ENCODE measurements around the gene TAAR8.
"Not testable (repeated sequence)": the region's sequence is repeated elsewhere in the genome, so short reads cannot be mapped to it uniquely, and the experiment has no call there.

Gene TAAR8, protein sequence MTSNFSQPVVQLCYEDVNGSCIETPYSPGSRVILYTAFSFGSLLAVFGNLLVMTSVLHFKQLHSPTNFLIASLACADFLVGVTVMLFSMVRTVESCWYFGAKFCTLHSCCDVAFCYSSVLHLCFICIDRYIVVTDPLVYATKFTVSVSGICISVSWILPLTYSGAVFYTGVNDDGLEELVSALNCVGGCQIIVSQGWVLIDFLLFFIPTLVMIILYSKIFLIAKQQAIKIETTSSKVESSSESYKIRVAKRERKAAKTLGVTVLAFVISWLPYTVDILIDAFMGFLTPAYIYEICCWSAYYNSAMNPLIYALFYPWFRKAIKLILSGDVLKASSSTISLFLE

DNA sequence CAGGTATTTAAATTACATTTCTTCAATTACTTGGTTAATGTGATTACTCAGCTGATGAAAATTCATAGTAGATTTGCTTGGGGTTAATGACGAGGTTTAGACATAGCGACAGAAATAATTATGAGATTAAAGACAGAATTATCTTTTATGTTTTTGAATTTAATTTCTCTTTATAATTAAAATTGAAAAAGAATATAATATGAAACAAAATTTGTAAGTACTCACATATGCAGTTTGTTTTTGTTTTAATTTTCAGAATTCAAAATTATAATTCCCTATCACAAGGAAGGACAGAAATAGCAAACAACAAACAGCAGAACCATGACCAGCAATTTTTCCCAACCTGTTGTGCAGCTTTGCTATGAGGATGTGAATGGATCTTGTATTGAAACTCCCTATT is at the start of gene TAAR8:
TAAR8 (plus strand) TSS at position 301 of the 400 bp plus-strand sequence; CDS start at position 322, 21 bp downstream.
- no peak for DNase-seq (ENCODE audit: low read depth)

DNA sequence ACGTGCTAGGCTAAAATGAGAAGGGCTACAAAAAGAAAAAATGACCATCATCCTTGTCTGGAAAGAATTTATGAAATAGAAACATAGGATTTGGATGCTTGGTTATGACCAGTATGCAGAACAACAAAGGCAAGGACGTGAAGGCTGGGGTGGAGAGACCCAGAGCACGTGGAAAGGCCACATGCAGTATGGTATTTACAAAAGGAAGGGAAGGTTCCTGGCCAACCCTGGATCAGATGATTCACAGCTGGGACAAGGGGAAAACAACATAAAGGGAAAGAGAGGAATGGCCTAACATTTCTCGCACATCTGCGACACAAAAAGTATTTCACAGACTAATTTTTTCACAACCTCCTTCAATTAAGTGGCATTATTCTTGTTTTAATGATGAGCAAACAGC is 47.7 kb upstream of the TAAR8 start:
- DNase-seq (ENCODE audit: low read depth): no peak

DNA sequence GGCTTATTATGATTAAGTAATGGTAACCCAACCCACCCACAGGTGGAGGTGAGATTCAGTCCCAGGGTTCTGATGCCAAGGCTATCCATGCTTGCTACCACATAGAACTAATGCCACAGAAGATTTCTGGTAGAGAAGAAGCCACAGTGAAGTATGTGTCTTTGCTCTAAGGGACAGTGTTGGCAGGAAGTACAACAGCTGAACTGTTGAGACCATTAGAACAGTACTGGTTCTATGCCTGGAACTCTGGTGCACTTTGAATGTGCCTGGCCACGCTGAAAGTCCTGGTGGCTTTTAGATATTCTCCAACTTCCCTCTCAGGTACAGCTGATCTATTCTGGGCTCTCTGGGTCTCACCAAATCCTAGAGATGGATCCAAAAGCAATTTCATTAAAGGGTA is 47.3 kb upstream of the TAAR8 start:
- DNase-seq (ENCODE audit: low read depth): no peak

DNA sequence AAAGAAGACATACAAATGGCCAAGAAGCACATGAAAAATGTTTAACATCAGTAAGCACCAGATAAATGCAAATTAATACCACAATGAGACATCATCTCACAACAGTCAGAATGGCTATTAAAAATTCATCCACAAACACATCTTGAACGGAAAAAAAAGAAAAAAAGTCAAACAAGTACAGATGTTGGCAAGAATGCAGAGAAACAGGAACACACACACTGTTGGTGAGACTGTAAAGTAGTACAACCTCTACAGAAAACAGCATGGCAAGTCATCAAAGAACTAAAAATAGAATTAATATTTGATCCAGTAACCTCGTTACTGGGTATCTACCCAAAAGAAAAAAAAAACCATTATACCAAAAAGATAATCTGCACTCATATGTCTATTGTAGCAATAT is 46.0 kb upstream of the TAAR8 start:
- no peak for DNase-seq (ENCODE audit: low read depth)

DNA sequence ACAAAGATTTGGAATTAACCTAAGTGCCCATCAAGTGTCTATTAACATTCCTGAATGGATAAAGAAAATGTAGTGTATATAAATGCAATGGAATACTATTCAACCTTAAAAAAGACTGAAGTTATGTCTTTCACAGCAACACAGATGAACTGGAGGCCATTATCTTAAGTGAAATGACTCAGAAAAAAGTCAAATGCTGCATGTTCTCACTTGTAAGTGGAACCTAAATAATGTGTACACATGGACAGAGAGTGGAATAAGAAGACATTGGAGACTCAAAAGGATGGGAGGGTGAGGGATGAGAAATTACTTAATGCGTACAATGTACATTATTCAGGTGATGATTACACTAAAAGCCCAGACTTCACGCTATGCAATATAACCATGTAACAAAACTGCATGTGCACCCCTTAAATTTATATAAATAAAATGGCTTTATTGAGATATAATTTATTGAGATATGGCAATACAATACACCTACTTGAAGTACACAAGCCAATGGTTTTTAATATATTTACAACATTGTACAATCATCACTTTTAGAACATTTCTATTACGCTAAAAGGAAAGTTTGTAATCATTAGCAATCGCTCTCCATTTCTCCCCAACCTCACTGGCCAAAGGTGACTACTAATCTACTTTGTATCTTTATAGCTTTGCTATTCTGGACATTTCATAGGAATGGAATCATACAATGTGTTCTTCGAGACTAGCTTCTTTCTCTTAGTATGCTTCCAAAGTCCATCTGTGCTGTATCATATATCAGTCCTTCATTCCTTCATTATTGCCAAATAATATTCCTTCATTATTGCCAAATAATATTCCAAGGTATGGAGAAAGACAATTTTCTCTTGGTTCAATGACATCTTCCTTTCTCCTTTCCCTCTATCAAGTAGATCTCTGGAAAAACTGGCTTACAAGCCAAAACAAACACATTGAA is 45.3 kb upstream of the TAAR8 start:
- DNase-seq (ENCODE audit: low read depth): no peak

DNA sequence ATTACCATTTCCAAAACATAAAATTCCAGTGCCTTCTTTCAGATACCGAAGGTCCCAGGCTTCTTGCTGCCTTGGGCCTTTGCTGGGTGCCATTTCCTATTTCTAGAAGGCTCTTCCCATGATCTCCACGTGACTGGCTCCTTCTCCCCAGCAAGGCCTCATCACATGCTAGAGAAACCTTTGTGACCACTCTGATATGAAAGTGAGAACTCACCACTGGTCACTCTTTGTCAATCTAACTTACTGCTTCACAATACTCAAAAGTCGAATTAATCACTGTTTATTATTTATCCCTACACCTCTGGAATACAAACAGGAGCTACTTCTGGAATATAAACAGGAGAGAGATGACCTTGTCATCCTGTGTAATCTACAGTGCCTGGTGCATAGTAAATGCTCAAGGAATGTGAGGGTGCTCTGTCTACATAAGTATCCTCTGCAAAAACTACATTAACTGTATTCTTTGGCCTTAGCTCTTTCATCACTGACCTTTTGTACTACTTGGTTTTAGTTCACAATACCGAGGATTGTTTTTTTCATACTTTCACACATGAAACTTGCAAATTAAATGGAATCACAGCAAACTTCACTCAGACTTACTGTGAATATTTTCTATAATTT is 41.2 kb upstream of the TAAR8 start:
- DNase-seq (ENCODE audit: low read depth): no peak

DNA sequence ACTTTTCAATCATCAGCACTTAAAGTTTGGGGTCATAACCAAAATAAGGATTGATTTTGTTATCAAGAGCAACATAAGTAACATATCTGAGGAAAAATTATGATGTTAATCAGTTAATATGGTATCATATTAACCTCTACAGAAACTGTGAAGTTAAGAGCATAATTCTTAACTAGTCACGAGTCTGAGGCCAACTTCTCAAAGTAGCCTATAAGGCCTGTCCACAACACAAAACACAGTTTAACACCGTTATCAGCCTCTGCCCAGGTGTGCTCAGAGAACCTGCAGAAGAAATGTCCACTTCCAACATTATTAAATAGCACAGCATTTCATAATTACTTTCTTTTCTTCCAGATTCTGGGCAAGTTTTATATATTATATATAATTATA is 40.6 kb upstream of the TAAR8 start:
- DNase-seq (ENCODE audit: low read depth): no peak

DNA sequence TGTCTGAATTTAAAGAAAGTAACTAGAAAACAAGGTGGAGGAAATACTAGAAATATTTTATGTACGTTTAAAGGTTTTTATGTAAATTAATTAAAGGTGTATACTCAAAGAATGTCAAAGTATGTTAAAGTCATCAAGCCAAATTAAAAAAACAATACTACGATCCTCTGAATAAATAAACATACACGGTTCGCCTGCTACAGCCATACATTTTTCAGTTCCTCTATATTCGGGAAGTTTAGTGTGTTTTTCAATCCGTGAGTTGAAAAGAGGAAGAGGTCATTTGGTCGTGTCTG is 40.2 kb upstream of the TAAR8 start:
- no peak for DNase-seq (ENCODE audit: low read depth)

DNA sequence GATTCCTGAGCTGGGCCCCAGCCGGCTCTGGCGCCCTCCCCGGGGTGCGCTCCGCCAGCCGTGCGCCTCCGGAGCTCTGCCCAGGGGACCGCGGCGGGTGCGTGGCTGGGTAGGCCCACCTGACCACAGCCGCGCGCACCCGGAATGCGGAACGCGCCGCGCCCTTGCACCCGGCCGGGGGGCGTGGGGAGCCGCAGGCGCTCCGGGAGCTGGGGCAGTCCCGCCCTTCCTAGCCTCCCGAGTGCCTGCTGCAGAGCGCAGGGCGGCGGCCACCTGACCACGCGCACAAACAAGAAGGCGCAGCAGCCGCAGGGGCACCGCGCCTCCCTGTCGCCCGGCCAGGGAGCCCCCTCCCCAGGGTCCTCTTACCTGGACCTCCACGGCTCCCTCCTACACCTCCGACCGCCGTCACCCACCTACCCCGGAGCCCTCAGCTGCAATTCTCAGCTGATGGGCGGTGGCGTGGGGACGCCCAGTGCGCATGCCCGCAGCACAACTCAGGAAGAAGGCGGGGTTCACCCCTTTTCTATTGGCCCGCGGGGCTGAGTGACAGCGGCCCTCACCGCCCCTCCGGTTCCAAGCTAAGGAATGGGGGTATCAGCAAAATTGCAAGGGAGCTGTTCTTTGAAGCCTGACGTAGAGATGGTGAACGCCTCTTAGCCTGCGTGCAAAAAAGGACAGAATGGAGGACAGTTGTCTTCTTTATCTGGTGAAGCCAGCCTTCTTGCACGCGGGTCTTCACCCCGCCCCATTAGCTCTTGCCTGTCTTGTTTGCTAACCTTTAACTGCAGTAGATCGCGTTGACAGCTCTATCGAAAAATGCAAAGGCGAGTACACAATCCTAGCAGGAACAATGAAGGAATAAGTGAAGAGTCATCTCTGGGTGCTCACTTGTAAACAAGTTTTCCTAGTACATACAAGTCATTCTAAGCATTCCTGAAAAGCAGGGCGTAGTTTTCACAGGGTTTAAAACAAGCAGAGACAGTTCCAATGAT is 39.5 kb upstream of the TAAR8 start, which contains the start of gene STX7:
STX7 (minus strand) TSS at position 479 of the 995 bp plus-strand sequence. CDS start 9,586 bp downstream, outside the sequence.
- DNase-seq (ENCODE audit: low read depth): peak; percentile 78

DNA sequence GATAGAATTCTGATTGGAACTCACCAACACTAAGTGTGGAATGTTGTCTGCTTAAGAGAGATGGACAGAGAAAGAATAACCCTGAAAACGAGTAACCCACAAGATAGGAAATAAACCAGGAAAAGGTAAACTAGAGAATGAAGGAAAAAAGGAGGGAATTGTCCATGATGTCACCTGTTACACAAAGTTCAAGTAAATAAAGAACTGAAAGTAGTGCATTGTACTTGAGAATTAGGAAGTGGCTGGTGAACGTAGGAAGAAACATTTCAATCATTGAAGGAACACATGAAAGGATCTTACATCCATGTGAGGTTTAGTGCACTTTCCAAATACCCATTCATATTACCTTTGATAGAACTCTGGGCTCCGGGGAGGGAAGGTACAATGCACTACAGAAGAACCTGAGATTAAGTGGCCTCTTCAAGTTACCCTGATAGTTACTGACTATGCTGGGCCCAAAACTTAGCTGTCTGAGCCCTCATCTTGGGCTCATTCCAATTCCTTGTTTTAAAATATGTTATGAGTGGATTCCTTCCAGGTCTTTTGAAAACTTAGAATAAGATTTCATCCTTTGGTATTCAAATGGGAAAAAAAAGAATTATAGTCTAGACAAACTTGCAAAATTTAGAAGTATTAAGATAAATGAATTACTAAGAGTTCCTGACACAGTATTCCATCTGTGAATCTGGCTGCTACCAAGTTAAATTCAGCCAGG is 38.5 kb upstream of the TAAR8 start:
- no peak for DNase-seq (ENCODE audit: low read depth)

DNA sequence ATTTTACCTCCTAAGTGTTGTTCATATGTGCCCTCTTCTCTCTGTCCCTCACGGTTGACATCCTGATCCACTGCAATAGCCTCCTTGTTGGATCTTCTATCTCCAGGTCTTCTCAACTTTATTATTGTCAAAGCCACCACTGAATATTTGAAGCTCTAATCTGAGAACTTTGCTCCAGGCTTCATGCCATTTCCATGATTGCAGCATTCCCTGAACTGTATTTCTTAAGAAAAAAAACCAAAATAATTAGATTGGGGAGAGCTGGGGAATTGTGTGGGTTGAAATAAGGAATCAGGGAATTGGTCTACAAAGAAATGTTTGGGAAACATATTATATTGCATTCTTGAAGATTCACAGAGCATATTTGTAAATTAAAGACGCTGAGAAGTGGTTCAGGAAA is 37.1 kb upstream of the TAAR8 start:
- DNase-seq (ENCODE audit: low read depth): no peak

DNA sequence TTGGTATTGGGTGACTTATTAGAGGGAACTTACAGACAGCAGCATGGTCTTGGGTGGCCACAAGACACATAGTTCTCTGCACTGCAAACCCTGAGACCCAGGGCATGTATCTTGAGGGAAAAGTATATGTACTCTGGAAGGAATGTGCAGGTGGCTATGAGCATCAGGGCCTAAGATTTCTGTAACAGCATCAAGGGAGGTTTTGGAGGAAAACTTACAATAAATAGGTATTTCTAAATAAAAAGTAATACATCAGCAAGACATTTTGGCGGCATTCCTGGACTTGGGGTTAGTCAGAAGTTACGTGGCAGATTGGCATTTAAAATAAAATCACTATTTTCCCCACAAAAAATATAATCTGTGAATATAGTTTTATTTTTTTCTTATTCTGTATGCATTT is 31.5 kb upstream of the TAAR8 start:
- no peak for DNase-seq (ENCODE audit: low read depth)

DNA sequence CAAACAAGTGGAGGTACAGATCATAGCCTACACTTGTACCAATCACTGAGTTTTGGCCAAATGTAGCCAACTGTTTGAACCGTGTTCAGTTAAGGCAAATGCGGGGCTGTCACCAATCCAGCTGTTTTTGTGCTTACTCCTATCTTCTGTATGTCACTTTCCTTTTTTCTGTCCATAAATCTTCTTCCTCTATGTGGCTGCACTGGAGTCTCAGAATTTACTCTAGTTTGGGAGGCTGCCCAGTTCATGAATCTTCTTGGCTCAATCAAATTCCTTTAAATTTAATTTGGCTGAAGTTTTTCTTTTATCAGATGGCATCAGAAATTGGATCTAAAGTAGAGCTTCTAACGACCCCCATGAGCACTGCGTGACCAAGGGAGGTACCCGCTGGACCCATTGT is 27.8 kb upstream of the TAAR8 start:
- no peak for DNase-seq (ENCODE audit: low read depth)

DNA sequence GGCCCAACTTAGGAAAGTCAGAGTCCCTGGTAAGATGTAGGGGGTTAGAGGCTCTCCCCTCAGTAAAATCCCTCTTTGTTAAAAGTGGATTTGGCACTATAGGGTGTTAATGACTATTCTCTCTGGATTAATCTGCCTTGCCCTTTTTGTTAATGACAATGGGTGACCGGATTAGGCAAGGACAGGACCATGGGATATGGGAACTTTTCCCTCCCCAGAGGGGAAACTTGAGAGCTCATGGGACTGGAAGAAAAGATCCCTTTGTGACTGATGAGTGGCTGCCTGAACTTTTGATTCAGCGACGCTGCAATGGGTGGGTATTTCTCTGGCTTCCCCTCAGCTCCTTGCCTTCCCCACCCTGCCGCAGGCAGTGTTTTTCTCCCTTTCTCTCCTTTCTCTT is 26.6 kb upstream of the TAAR8 start:
- no peak for DNase-seq (ENCODE audit: low read depth)

DNA sequence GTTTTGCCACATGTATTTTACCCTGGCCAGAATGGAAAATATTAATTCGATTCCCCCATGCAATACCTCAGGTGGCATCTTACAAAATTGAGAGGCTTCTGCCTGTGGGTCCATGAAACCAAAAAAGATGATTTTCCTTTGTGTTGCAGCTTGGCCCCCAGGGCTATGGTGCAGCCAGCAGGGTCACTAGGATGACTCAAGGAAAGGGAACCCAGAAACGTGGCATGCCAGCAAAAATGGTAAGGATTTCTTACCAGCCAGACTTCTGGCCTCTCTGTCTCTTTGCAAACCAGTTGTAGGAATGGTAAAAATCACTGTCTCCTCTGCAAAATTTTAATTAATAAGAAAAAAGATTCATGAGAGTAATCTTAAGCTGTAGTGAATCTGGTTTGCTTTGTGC is 26.0 kb upstream of the TAAR8 start:
- no peak for DNase-seq (ENCODE audit: low read depth)

DNA sequence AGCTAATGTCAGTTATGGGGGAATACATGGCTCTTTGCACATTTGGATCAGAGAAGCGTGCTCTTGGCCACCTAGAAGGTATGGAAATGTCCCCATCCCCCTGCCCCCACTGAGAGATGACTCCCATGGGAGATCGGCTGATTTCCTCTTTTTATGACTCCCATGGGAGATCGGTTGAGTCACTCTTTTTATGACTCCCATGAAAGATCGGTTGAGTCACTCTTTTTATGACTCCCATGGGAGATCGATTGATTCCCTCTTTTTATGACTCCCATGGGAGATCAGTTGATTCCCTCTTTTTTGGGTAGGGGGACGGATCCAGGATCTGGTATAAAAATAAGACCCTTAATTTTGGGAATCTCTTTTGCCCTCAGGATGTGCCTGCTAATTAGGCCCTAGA is 24.7 kb upstream of the TAAR8 start:
- no peak for DNase-seq (ENCODE audit: low read depth)

DNA sequence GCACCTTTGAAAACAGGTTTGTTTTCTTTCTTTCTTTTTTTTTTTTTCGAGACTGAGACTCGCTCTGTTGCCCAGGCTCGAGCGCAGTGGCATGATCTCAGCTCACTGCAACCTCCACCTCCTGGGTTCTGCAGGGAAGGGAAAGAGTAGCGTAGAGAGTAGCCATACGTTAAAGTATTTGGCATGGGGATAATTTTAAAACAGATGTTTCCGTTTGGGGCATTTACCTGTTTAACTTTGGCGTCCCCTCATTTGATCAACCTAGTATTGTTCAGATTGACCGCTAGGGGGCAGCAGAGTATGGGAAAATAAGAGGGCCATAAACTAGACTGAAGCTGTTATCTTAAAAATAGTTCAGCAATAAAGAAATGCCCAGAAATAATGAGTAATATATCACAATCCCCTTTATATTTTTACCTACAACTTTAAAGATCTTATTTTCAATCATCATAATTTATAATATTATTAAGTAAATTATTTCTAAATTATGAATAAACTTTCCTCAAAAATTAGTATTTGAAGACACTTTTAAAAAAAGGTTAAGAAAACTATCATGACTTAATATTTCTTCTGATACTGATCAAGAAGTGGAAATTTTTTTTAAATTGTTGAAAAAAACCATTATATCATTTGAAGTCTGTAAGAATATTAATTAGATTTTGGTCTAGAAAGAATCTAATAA is 22.0 kb upstream of the TAAR8 start:
- peak; percentile 67 for DNase-seq (ENCODE audit: low read depth)

DNA sequence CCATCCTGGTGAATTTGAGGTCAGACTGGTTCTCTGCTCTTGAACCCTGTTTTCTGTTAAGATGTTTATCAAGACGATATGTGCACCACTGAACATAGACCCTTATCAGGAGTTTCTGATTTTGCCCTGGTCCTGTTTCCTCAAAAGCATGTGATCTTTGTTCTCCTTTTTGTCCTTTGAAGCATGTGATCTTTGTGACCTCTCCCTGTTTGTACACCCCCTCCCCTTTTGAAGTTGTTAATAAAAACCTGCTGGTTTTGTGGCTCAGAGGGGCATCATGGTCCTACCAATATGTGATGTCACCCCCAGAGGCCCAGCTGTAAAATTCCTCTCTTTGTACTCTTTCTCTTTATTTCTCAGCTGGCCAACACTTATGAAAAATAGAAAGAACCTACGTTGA is 17.9 kb upstream of the TAAR8 start:
- not testable (repeated sequence) for DNase-seq (ENCODE audit: low read depth)

DNA sequence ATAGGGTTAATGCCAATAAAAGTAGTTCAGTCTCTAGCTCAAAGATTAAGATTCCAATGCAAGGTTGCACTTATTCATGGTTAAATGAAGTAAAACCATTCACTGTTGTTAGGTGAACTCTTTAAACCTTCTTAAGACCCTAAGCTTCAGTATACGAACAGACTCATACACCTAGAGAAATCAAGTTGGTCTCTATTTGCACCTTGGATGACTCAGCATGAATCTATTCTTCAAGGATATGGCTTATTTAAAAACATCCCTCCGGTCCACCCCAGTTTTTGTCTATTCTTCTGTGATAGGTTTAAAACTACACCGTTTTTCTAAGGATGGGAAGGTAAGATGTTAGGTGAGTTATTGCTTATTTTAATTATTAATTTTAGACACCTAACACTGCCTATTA is 15.3 kb upstream of the TAAR8 start:
- DNase-seq (ENCODE audit: low read depth): no peak

DNA sequence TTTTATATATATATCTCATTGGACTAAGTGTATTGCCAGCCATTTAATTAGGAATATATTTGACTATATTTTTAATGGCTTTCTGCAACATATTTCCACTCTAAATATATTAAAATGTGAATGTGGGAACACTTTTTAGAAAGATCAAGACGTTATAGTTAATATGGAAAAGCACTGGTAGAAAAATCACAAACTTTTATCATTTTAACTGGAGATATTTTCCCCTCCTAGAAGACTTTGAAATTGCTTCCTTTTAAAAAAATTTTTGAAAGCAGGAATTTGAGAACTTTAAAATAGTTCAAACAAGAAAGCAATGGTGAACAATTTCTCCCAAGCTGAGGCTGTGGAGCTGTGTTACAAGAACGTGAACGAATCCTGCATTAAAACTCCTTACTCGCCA is 14.5 kb upstream of the TAAR8 start, which contains the start of gene TAAR9:
TAAR9 (plus strand) TSS at position 301 of the 400 bp plus-strand sequence; CDS start at position 314, 13 bp downstream.
- DNase-seq (ENCODE audit: low read depth): no peak
